ENCODE data around the gene ZBP1.

DNA sequence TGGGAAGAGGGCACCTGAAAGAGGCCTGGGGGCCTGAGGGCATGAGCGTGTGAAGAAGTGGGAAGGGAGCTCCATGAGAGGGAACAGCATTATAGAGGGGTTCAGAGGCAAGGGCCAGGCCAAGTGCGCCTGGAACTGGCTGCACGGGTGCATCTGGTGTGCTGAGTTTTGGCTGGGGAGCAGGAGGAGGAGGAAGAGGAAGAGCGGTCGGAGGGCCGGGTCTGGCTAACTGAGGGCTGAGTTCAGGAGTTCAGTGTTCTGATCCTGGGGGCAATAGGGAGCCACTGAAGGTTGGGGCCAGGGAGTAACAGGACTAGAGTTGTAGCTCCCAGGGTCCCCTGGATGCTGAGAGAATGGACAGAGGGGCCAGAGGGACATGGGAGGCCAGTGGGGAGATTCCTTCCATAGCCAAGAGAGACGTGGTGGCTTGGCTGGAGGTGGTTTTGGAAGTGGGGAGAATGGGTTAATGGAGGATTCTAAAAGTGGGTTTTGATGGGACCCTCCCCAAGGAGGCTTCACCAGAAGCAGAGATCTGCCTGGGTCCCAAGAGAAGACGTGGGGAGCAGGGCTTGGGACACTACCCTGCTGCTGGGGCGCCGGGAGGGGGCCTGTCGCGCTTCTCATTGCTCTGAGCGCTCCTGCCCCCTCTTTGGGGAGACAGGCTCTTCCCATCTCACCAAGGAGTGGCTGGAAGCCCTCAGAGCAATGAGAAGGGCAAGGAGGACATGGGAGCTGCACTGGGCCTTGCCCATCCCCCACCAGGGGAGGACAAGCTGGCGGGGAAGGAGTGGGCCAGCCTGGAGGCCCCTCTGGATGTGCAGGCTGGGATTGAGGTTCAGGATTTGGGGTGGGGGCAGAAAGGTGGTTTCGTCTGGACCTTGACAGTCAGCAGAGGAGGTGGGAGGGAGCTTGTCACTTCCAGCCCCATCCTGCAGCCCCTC, 28.7 kb downstream of the ZBP1 start:
- TF ChIP-seq, protein P1, sequence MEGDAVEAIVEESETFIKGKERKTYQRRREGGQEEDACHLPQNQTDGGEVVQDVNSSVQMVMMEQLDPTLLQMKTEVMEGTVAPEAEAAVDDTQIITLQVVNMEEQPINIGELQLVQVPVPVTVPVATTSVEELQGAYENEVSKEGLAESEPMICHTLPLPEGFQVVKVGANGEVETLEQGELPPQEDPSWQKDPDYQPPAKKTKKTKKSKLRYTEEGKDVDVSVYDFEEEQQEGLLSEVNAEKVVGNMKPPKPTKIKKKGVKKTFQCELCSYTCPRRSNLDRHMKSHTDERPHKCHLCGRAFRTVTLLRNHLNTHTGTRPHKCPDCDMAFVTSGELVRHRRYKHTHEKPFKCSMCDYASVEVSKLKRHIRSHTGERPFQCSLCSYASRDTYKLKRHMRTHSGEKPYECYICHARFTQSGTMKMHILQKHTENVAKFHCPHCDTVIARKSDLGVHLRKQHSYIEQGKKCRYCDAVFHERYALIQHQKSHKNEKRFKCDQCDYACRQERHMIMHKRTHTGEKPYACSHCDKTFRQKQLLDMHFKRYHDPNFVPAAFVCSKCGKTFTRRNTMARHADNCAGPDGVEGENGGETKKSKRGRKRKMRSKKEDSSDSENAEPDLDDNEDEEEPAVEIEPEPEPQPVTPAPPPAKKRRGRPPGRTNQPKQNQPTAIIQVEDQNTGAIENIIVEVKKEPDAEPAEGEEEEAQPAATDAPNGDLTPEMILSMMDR (IDR thresholded peaks at IDR 0.05), result no peak
- TF ChIP-seq POLR2A (IDR thresholded peaks at IDR 0.05), result no peak
